GM12875 (cell line): Measurements from ENCODE around the gene ATP6V0D1.

Experiments used
- H3K4me3 ChIP-seq: one replicate; pipeline ENCODE4 v1.5.1; 2011; ENCODE audit warnings: low read depth, low read length, control low read depth
- CTCF ChIP-seq: IDR thresholded peaks from 2 replicates; pipeline ENCODE4 v1.5.1; 2011; ENCODE audit warnings: low read depth, mild to moderate bottlenecking, control low read depth, inconsistent platforms, low read length, moderate library complexity, borderline replicate concordance; ENCODE audit not compliant: insufficient read depth

ATP6V0D1 gene

DNA sequence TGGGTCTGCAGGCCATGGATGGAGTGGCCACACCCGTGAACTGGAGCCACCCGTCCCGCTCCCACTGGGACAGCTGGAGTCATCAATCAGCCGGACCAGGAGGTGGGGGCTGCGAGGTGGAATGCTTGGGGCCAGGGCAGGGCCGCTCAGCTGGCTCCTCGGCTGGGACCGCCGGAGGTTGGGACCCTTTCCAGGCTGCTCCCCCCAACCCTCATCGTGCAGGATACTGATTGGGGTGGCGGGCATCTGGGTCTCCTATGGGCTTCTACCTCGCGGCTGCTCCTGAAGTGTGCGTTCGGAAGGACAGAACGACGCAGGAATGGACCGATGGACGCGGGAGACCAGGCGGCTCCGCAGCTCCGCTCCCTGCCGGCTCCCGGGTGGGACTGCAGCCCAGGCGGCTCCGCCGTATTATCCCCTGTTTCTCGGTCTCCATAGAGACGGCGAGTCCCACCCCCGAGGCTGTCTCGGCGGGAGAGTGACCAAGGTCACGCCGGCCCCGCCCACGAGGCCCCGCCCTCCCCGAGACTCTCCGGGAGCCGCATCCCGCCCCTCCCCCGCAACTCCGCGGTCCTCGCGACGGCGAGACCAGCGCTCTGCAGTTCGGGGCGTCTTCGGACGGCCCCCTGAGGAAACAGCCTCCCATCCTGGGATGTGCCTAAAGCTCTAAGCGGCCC, 87.7 kb downstream of the ATP6V0D1 start, which contains the start of gene TPPP3:
TPPP3 (minus strand) TSS at position 388 of the 677 bp plus-strand sequence. CDS start 2,387 bp downstream, outside the sequence.
- H3K4me3 ChIP-seq, result no peak within 1 kb of the TSS
- 0 out of 2 replicates have a peak, but pooled peaks have one; percentile 6 for TF ChIP-seq CTCF

DNA sequence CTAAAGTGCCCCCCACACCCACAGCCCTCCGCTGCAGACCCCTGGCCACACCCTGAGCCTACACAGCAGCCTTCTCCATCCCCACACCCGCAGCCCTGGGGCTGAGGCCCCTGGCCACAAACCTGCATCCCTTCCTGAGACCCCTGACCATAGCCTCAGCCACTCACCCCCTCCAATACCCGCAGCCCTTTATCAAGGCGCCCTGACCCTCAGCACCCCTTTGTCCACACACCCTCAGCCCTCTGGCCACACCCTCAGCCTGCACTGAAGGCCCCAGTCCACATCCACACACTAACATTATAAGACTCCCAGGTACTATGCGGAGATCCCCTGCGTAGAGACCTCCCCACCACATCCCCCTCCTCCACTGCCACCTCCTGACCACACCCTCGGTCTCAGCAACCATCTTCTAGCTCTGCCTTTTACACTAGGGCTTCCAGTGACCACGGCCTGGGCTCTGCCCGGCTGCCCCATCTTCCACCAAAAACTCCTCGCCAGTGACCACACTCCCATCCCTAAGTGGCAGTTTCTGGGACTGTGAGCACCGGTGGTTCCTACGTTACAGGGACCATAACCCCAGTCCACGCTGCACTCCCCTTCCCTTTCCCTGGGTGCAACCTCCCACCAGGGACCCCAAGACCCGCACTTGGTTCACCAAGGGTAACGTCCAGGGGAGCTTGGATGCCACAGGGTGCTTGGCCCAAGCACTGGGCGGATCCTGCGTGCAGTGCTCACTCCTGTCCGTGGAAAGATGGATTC, 88.5 kb downstream of the ATP6V0D1 start:
- H3K4me3 ChIP-seq, result no peak overlapping the region
- no peak for TF ChIP-seq CTCF

GRCh38 chr16:67391424-67392300, 89.3 kb downstream of the ATP6V0D1 start:
- TF ChIP-seq CTCF, result no peak
- no peak overlapping the region for H3K4me3 ChIP-seq

- H3K4me3 ChIP-seq, result no peak overlapping the region
- no peak for TF ChIP-seq CTCF
These were observed 90.0 kb downstream of the ATP6V0D1 start for GRCh38 chr16:67390816-67391423.

GRCh38 chr16:67389911-67390815, 90.8 kb downstream of the ATP6V0D1 start:
- TF ChIP-seq CTCF, result no peak
- no peak overlapping the region for H3K4me3 ChIP-seq

DNA sequence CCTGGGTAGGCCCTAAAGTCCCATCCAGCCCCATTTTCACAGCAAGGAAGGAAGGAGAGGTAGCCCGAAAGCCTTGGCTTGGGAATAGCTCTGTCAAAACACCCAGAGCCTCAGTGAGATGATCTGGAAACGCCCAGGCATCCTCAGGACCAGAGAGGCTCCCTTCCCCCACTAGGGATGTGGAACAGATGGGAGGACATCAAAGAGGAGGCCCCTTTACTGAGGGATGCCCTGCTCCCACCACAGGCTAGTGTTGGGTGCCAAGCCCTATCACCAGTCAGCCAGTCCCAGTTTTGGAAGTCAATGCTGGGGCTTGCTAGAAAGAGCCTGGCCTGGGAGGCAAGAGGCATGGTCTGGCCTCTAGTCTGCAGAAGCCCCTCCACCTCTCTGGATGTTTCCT, 92.4 kb downstream of the ATP6V0D1 start:
- no peak for TF ChIP-seq CTCF
- no peak overlapping the region for H3K4me3 ChIP-seq
